ENCODE results near the gene VGF. TPM values are rescaled to one million over a fixed set of nuclear protein-coding genes. Genes with fewer than 3 reads are reported as not detected.

The VGF gene
- total RNA-seq, 1 experiment from 2014 or later, result 11.2 TPM

GRCh38 chr7:101167645-101168411 is 2.5 kb upstream of the VGF start:
- Mint-ChIP-seq H3K4me1 (ENCODE audit: insufficient read depth, unreplicated experiment) (peaks cover 50% of the 10 kb centered on the region), H3K9me3 (ENCODE audit: unreplicated experiment) (no peaks in the 10 kb centered on the region), H3K27ac (ENCODE audit: low read depth, unreplicated experiment) (no peak overlapping the region), H3K27me3 (ENCODE audit: insufficient read depth, unreplicated experiment) (peaks cover 77% of the 10 kb centered on the region), H3K36me3 (ENCODE audit: insufficient read depth, unreplicated experiment) (peaks cover 4% of the 10 kb centered on the region), H3K4me3 (ENCODE audit: unreplicated experiment) (no peak overlapping the region)
- DNase-seq (ENCODE audit: unreplicated experiment), result no peak
- BruUV-seq (replicated peaks), result no TSS peak
- intact Hi-C loops (cut with micrococcal nuclease), result loop anchor here (2.0 kb wide), 1 partner anchor 23 kb away; no protein-coding TSS in a partner anchor
- ChIA-PET CTCF (interaction anchor here (0.6 to 1.8 kb wide), 11 partner anchors 9 to 319 kb away, joined by 3 to 13 read pairs (median 3); partner anchors contain the start of gene FIS1), POLR2A (interaction anchor here (0.5 kb wide), 1 partner anchor 304 kb away, joined by 3 read pairs; no protein-coding TSS in a partner anchor)
- TF ChIP-seq, protein P1, sequence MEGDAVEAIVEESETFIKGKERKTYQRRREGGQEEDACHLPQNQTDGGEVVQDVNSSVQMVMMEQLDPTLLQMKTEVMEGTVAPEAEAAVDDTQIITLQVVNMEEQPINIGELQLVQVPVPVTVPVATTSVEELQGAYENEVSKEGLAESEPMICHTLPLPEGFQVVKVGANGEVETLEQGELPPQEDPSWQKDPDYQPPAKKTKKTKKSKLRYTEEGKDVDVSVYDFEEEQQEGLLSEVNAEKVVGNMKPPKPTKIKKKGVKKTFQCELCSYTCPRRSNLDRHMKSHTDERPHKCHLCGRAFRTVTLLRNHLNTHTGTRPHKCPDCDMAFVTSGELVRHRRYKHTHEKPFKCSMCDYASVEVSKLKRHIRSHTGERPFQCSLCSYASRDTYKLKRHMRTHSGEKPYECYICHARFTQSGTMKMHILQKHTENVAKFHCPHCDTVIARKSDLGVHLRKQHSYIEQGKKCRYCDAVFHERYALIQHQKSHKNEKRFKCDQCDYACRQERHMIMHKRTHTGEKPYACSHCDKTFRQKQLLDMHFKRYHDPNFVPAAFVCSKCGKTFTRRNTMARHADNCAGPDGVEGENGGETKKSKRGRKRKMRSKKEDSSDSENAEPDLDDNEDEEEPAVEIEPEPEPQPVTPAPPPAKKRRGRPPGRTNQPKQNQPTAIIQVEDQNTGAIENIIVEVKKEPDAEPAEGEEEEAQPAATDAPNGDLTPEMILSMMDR (IDR thresholded peaks at IDR 0.05; ENCODE audit: unreplicated experiment), result no peak

DNA sequence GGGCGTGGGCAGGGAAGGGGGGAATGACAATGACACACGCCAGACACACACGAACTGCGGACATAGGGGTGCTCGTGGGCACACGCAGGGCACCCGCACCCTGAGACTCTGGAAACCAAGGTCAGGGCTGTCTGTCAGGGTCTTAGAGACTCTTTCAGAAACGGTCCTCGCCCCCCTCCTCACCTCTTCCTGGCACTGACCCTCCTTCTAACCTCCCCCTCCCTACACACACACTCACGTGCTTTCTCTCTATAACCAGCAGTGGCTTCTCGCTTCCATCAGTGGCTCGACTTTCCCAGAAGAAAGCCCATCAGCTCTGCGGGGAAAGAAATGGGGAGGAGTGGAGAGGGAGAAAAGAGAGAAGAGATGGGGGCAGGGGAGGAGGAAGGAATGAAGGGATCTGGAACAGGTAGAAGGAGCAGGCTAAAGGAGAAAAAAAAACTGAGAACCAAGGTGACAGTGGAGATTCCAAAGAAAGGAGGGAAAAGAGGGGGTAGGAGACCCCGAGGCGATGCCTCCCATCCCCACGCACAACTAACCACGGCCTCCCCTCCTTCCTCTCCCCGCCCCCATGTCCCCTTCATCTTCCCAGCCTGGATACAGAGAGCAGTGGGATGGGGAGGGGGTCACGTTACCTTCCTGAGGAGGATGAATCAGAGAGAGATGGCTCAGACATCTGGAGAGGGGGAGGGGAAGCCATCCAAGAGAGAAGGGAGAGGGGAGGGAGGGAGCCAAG is 1.7 kb upstream of the VGF start:
- CTCF ChIA-PET, result no interaction called here
- H3K36me3 Mint-ChIP-seq (ENCODE audit: insufficient read depth, unreplicated experiment), result peaks cover 4% of the 10 kb centered on the region
- POLR2A ChIA-PET, result no interaction called here
- H3K27me3 Mint-ChIP-seq (ENCODE audit: insufficient read depth, unreplicated experiment), result peaks cover 70% of the 10 kb centered on the region
- intact Hi-C loops (cut with micrococcal nuclease), result no loop called here
- no TSS peak for BruUV-seq (replicated peaks)
- no peak for DNase-seq (ENCODE audit: unreplicated experiment)
- no peak overlapping the region for H3K27ac Mint-ChIP-seq (ENCODE audit: low read depth, unreplicated experiment)
- TF ChIP-seq, protein P1 (IDR thresholded peaks at IDR 0.05; ENCODE audit: unreplicated experiment), result no peak
- no peaks in the 10 kb centered on the region for H3K9me3 Mint-ChIP-seq (ENCODE audit: unreplicated experiment)
- peak overlapping the region; percentile 22 for H3K4me3 Mint-ChIP-seq (ENCODE audit: unreplicated experiment)
- H3K4me1 Mint-ChIP-seq (ENCODE audit: insufficient read depth, unreplicated experiment), result peaks cover 50% of the 10 kb centered on the region

- DNase-seq (ENCODE audit: unreplicated experiment), result no peak
- H3K9me3 Mint-ChIP-seq (ENCODE audit: unreplicated experiment), result no peaks in the 10 kb centered on the region
- intact Hi-C loops (cut with micrococcal nuclease), result no loop called here
- H3K27me3 Mint-ChIP-seq (ENCODE audit: insufficient read depth, unreplicated experiment), result peaks cover 65% of the 10 kb centered on the region
- H3K4me1 Mint-ChIP-seq (ENCODE audit: insufficient read depth, unreplicated experiment), result peaks cover 47% of the 10 kb centered on the region
- ChIA-PET POLR2A (no interaction called here), CTCF (no interaction called here)
- peak overlapping the region; percentile 22 for H3K4me3 Mint-ChIP-seq (ENCODE audit: unreplicated experiment)
- peaks cover 4% of the 10 kb centered on the region for H3K36me3 Mint-ChIP-seq (ENCODE audit: insufficient read depth, unreplicated experiment)
- no TSS peak for BruUV-seq (replicated peaks)
- no peak overlapping the region for H3K27ac Mint-ChIP-seq (ENCODE audit: low read depth, unreplicated experiment)
- TF ChIP-seq, protein P1 (IDR thresholded peaks at IDR 0.05; ENCODE audit: unreplicated experiment), result no peak
These were observed 1.2 kb upstream of the VGF start for GRCh38 chr7:101166648-101166908.

- no peak overlapping the region for H3K27ac Mint-ChIP-seq (ENCODE audit: low read depth, unreplicated experiment)
- peaks cover 60% of the 10 kb centered on the region for H3K27me3 Mint-ChIP-seq (ENCODE audit: insufficient read depth, unreplicated experiment)
- no TSS peak for BruUV-seq (replicated peaks)
- H3K4me1 Mint-ChIP-seq (ENCODE audit: insufficient read depth, unreplicated experiment), result peaks cover 42% of the 10 kb centered on the region
- intact Hi-C loops (cut with micrococcal nuclease), result no loop called here
- H3K9me3 Mint-ChIP-seq (ENCODE audit: unreplicated experiment), result no peaks in the 10 kb centered on the region
- no peak for DNase-seq (ENCODE audit: unreplicated experiment)
- peaks cover 4% of the 10 kb centered on the region for H3K36me3 Mint-ChIP-seq (ENCODE audit: insufficient read depth, unreplicated experiment)
- ChIA-PET POLR2A (interaction anchor here (0.6 to 2.6 kb wide), 7 partner anchors 11 to 624 kb away, joined by 3 to 28 read pairs (median 3); partner anchors contain the start of genes AP1S1, PLOD3 and ZNHIT1), CTCF (interaction anchor here (0.6 to 1.5 kb wide), 6 partner anchors 21 to 78 kb away, joined by 3 to 11 read pairs (median 4); no protein-coding TSS in a partner anchor)
- TF ChIP-seq, protein P1 (IDR thresholded peaks at IDR 0.05; ENCODE audit: unreplicated experiment), result no peak
- H3K4me3 Mint-ChIP-seq (ENCODE audit: unreplicated experiment), result peak overlapping the region; percentile 74
These were observed 734 bp upstream of the VGF start for GRCh38 chr7:101165958-101166647.
